ENCODE results near the gene NEK10. TPM values are rescaled to one million over a fixed set of nuclear protein-coding genes. Genes with fewer than 3 reads are reported as not detected.
"Not testable (repeated sequence)": the region's sequence is repeated elsewhere in the genome, so short reads cannot be mapped to it uniquely, and the experiment has no call there.

Gene NEK10
- total and polyA plus RNA-seq, 9 of the 15 experiments (the other 6 are each of a cell fraction or from before 2014, with no cell fraction given): 0.07 TPM; not detected in 8

DNA sequence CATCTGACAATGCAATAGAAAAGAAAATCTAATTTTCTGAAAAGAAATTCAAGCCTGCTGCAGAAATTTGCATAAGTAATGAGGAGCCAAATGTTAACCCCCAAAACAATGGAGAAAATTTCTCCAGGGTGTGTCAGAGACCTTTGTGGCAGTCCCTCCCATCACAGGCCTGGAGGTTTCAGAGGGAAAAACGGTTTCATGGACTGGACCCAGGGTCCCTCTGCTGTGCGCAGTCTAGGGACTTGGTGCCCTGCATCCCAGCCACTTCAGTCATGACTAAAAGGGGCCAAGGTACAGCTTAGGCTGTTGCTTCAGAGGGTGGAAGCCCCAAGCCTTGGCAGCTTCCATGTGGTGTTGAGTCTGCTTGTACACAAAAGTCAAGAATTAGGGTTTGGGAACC, 70.2 kb downstream of the NEK10 start:
- DNase-seq (ENCODE audit: extremely low read depth in 1 of 4, low spot score in 3 of 4): not testable (repeated sequence)

DNA sequence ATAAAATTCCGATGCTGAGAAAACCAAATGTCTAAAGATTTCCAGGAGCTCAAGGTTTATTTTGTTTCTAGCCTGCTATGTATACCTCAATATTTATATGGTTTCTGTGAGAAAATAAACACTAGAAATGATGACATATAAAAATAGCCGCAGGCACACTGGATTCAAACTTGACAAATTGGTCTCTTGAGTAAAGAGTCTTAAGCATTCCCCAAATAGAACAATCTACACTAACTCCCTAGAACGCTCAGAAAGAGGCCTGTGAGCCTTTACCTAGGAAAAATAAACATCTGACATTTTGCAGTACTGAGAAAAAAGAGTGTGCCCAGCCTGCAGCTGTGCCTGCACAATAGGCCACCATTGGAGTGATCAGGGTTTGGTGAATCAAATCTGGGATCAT, 75.2 kb downstream of the NEK10 start:
- Histone ChIP-seq H4K20me1 (replicated peaks; ENCODE audit: control insufficient read depth, insufficient read depth, low read length) (no peaks in the 10 kb centered on the region), H3K9me3 (replicated peaks; ENCODE audit: control insufficient read depth, insufficient read depth, low read depth, low read length) (no peaks in the 10 kb centered on the region), H3K4me3 (no peak overlapping the region), H3K4me1 (replicated peaks in 1 of 2; ENCODE audit: control insufficient read depth in 2 of 2, insufficient read depth in 2 of 2, low read length in 2 of 2) (no peaks in the 10 kb centered on the region), H3K79me2 (ENCODE audit: control insufficient read depth, insufficient read depth, low read length) (no peaks in the 10 kb centered on the region), H3K4me2 (ENCODE audit: insufficient read depth, low read length) (no peak overlapping the region), H3K27ac (ENCODE audit: extremely low read depth, low read depth, low read length) (no peak overlapping the region), H3K9ac (ENCODE audit: insufficient read depth in 1 of 2, low read depth in 2 of 2, low read length in 2 of 2) (no peak overlapping the region), H3K36me3 (ENCODE audit: control insufficient read depth, insufficient read depth, low read length) (no peaks in the 10 kb centered on the region), H3K27me3 (ENCODE audit: control insufficient read depth in 2 of 2, insufficient read depth in 2 of 2, low read length in 2 of 2) (no peaks in the 10 kb centered on the region), H2AFZ (ENCODE audit: low read depth, low read length) (no peak overlapping the region), H3K9me1 (ENCODE audit: control insufficient read depth, insufficient read depth, low read length) (no peaks in the 10 kb centered on the region)
- 0% methylated on average over 3 of the region's 3 CpGs for WGBS (ENCODE audit: insufficient coverage, low coverage, missing lambda C conversion rate)
- DNase-seq (ENCODE audit: extremely low read depth in 1 of 4, low spot score in 3 of 4) (no peak), FAIRE-seq (no peak), ATAC-seq (no peak)
- ChIA-PET POLR2A (no interaction called here), CTCF (ENCODE audit: low intra/inter-chr PET ratio) (no interaction called here)
- in situ Hi-C loops (cut with MboI): no loop called here
- intact Hi-C loops (cut with micrococcal nuclease): no loop called here
- no TSS peak for BruUV-seq (replicated peaks)
- no peak for TF ChIP-seq GABPA (tag; conservative IDR thresholded peaks at IDR 0.05; ENCODE audit: low read depth)
- no peak for TF ChIP-seq ZNF699 (CRISPR knock-in tag; IDR thresholded peaks at IDR 0.05; ENCODE audit: insufficient replicate concordance)
- TF ChIP-seq, protein P1, sequence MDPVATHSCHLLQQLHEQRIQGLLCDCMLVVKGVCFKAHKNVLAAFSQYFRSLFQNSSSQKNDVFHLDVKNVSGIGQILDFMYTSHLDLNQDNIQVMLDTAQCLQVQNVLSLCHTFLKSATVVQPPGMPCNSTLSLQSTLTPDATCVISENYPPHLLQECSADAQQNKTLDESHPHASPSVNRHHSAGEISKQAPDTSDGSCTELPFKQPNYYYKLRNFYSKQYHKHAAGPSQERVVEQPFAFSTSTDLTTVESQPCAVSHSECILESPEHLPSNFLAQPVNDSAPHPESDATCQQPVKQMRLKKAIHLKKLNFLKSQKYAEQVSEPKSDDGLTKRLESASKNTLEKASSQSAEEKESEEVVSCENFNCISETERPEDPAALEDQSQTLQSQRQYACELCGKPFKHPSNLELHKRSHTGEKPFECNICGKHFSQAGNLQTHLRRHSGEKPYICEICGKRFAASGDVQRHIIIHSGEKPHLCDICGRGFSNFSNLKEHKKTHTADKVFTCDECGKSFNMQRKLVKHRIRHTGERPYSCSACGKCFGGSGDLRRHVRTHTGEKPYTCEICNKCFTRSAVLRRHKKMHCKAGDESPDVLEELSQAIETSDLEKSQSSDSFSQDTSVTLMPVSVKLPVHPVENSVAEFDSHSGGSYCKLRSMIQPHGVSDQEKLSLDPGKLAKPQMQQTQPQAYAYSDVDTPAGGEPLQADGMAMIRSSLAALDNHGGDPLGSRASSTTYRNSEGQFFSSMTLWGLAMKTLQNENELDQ (CRISPR knock-in tag; IDR thresholded peaks at IDR 0.05; ENCODE audit: borderline replicate concordance): no peak
- TF ChIP-seq, protein P2, sequence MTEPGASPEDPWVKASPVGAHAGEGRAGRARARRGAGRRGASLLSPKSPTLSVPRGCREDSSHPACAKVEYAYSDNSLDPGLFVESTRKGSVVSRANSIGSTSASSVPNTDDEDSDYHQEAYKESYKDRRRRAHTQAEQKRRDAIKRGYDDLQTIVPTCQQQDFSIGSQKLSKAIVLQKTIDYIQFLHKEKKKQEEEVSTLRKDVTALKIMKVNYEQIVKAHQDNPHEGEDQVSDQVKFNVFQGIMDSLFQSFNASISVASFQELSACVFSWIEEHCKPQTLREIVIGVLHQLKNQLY (CRISPR knock-in tag; conservative IDR thresholded peaks at IDR 0.05): no peak
- TF ChIP-seq, protein P3, sequence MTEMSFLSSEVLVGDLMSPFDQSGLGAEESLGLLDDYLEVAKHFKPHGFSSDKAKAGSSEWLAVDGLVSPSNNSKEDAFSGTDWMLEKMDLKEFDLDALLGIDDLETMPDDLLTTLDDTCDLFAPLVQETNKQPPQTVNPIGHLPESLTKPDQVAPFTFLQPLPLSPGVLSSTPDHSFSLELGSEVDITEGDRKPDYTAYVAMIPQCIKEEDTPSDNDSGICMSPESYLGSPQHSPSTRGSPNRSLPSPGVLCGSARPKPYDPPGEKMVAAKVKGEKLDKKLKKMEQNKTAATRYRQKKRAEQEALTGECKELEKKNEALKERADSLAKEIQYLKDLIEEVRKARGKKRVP (CRISPR knock-in tag; IDR thresholded peaks at IDR 0.05): no peak

More for the DNA sequence above, 70.2 kb downstream of the NEK10 start:
- intact Hi-C loops (cut with micrococcal nuclease); H3K36me3 ChIP-seq (ENCODE audit: control insufficient read depth, insufficient read depth, low read length); H4K20me1 ChIP-seq (replicated peaks; ENCODE audit: control insufficient read depth, insufficient read depth, low read length); FAIRE-seq; ATAC-seq; H3K4me3 ChIP-seq; CTCF ChIA-PET (ENCODE audit: low intra/inter-chr PET ratio); H3K27ac ChIP-seq (ENCODE audit: extremely low read depth, low read depth, low read length); H3K4me2 ChIP-seq (ENCODE audit: insufficient read depth, low read length); in situ Hi-C loops (cut with MboI); BruUV-seq (replicated peaks); H3K79me2 ChIP-seq (ENCODE audit: control insufficient read depth, insufficient read depth, low read length); H2AFZ ChIP-seq (ENCODE audit: low read depth, low read length); H3K9me3 ChIP-seq (replicated peaks; ENCODE audit: control insufficient read depth, insufficient read depth, low read depth, low read length); H3K4me1 ChIP-seq (replicated peaks in 1 of 2; ENCODE audit: control insufficient read depth in 2 of 2, insufficient read depth in 2 of 2, low read length in 2 of 2); H3K9me1 ChIP-seq (ENCODE audit: control insufficient read depth, insufficient read depth, low read length); POLR2A ChIA-PET; H3K27me3 ChIP-seq (ENCODE audit: control insufficient read depth in 2 of 2, insufficient read depth in 2 of 2, low read length in 2 of 2); H3K9ac ChIP-seq (ENCODE audit: insufficient read depth in 1 of 2, low read depth in 2 of 2, low read length in 2 of 2): not testable (repeated sequence)
- WGBS (ENCODE audit: insufficient coverage, low coverage, missing lambda C conversion rate): 6% methylated on average over 2 of the region's 2 CpGs
- TF ChIP-seq ZFP36 (IDR thresholded peaks at IDR 0.05; ENCODE audit: low read depth, low read length, partially characterized antibody): peak; percentile 23
